HG02571 (cell line): ENCODE results near the gene TMEM225.
"Not testable (repeated sequence)": the region's sequence is repeated elsewhere in the genome, so short reads cannot be mapped to it uniquely, and the experiment has no call there.

ENCODE experiments used
- ATAC-seq: cut with Tn5 transposase; IDR thresholded peaks from one replicate; pipeline ENCODE4 v1.9.1; 2021; ENCODE audit warnings: mild to moderate bottlenecking, moderate library complexity; ENCODE audit not compliant: unreplicated experiment

TMEM225 gene

GRCh38 chr11:123885570-123885969 is at the start of gene TMEM225:
Gene TMEM225 (minus strand): TSS chr11:123885670. CDS start chr11:123885425, 245 bp downstream.
- ATAC-seq: no peak

GRCh38 chr11:123924027-123924426 is 38.6 kb upstream of the TMEM225 start:
- no peak for ATAC-seq

- no peak for ATAC-seq
These were observed 35.5 kb upstream of the TMEM225 start for GRCh38 chr11:123920943-123921342.

- ATAC-seq: no peak
These were observed 20.4 kb upstream of the TMEM225 start for GRCh38 chr11:123905826-123906225.

GRCh38 chr11:123904932-123905331 is 19.5 kb upstream of the TMEM225 start:
- no peak for ATAC-seq

- ATAC-seq: peak; percentile 61
These were observed 18.5 kb upstream of the TMEM225 start for GRCh38 chr11:123903932-123904331.

GRCh38 chr11:123901867-123902266 is 16.4 kb upstream of the TMEM225 start, which contains the start of gene OR8D4:
Gene OR8D4 (plus strand): TSS chr11:123902167. CDS start chr11:123906432, 4,265 bp downstream.
- no peak for ATAC-seq

GRCh38 chr11:123899792-123900191 is 14.3 kb upstream of the TMEM225 start:
- ATAC-seq: no peak

GRCh38 chr11:123892031-123892430 is 6.6 kb upstream of the TMEM225 start:
- no peak for ATAC-seq

- ATAC-seq: no peak
These were observed 4.6 kb downstream of the TMEM225 start for GRCh38 chr11:123880912-123881311.

GRCh38 chr11:123867795-123868194 is 17.7 kb downstream of the TMEM225 start:
- not testable (repeated sequence) for ATAC-seq

GRCh38 chr11:123865293-123865692 is 20.2 kb downstream of the TMEM225 start:
- not testable (repeated sequence) for ATAC-seq

- ATAC-seq: no peak
These were observed 25.7 kb downstream of the TMEM225 start for GRCh38 chr11:123859731-123860130.

- no peak for ATAC-seq
These were observed 29.0 kb downstream of the TMEM225 start for GRCh38 chr11:123856444-123856843.

- ATAC-seq: no peak
These were observed 32.4 kb downstream of the TMEM225 start for GRCh38 chr11:123853038-123853437.

- no peak for ATAC-seq
These were observed 33.1 kb downstream of the TMEM225 start for GRCh38 chr11:123852321-123852720.

GRCh38 chr11:123851110-123851509 is 34.4 kb downstream of the TMEM225 start:
- no peak for ATAC-seq

- ATAC-seq: no peak
These were observed 44.3 kb downstream of the TMEM225 start for GRCh38 chr11:123841174-123841573.

GRCh38 chr11:123839131-123839530 is 46.3 kb downstream of the TMEM225 start:
- ATAC-seq: no peak

GRCh38 chr11:123838659-123839058 is 46.8 kb downstream of the TMEM225 start:
- ATAC-seq: no peak

GRCh38 chr11:123838199-123838598 is 47.3 kb downstream of the TMEM225 start:
- ATAC-seq: no peak

GRCh38 chr11:123833095-123833494 is 52.4 kb downstream of the TMEM225 start:
- ATAC-seq: no peak
